GM19452 (cell line): ENCODE data around the gene FAM114A2.

Source experiments
- ATAC-seq: cut with Tn5 transposase; IDR thresholded peaks from one replicate; pipeline ENCODE4 v1.9.1; 2021; ENCODE audit not compliant: unreplicated experiment

The FAM114A2 gene

DNA sequence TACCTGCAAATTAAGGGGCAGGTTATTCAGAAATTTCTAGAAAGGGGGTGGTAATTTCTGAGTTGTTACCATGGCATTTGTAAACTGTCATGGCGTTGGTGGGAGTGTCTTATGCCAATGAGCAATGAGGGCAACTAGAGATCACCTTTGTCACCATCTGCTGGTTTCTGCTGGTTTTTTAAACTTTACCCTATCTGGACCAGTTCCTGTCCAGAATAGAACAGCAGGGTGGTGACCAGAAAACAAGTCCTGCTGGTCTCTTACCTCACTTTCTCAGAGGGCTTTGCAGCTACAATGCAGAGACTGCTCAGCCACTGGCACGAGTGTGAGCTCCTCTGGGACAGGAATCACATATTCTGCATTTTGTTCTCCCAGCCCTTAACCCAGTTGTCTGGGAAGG is 51.4 kb downstream of the FAM114A2 start:
- ATAC-seq = no peak

DNA sequence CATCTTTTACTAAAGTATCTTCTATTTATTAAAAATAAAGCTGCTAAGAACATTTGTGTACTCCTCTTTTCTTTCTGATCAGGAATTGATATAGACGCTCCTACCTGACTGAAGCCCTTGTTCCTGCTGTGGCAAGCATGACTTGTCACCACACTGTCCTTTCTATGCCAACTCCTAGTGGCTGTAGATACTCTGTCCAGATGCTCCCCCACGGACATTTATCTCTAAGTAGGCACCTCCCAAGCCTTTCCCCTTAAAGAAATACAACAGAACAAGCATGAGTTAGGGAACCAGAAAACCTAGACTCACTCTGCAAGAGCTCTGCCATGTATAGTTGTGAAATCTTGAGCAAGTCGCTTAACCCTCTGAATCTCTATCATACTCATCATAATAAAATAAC is 53.2 kb downstream of the FAM114A2 start:
- no peak for ATAC-seq

DNA sequence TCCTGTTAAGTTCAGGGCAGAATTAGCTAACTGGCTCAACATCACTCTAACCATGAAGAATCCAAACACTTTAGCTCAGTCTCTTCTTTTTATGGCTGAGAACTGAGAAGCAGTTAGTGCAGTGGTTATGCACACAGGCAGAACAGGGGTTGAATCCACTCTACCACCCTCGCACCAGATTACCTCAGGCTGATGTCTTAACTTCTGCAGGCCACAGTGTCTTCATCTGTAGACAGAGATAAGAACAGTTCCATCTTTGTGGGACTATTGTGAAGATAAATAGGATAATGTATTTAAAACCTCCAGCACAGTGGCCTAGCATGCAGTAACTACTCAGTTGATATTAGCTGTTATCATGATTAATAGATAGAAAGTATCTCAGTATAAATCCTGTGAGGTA is 54.8 kb downstream of the FAM114A2 start:
- no peak for ATAC-seq

DNA sequence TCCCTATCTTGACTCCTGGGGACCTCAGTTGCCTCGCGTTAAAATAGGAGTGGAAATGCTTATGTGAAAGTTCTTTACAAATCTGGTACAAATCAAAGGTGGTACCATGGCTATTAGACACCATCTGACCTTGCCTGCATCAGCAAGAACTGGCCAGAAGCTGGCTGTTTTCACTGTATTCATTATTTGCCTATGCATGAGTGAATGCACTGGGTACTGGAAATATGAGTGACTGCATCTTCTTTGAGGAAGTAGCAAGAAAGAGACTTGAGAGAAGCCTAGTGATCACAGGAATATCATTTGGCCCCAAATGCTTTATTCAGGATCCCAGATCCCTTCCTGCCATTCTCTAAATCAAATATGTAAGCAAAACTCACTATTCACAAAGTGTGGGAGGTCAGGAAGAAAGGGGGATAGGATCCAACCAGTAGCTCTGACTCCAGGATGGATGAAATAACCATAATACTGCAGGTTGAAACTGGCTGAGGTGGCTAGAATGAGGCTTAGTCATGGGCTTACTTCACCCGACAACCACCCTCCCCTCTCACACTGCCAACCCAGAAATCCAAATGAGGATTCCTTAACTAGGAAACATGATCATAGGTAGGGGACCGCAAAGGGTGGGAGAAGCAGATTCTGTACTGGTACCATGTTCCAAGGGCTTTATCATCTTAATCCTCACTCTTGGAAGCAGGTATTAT is 56.7 kb downstream of the FAM114A2 start:
- no peak for ATAC-seq

DNA sequence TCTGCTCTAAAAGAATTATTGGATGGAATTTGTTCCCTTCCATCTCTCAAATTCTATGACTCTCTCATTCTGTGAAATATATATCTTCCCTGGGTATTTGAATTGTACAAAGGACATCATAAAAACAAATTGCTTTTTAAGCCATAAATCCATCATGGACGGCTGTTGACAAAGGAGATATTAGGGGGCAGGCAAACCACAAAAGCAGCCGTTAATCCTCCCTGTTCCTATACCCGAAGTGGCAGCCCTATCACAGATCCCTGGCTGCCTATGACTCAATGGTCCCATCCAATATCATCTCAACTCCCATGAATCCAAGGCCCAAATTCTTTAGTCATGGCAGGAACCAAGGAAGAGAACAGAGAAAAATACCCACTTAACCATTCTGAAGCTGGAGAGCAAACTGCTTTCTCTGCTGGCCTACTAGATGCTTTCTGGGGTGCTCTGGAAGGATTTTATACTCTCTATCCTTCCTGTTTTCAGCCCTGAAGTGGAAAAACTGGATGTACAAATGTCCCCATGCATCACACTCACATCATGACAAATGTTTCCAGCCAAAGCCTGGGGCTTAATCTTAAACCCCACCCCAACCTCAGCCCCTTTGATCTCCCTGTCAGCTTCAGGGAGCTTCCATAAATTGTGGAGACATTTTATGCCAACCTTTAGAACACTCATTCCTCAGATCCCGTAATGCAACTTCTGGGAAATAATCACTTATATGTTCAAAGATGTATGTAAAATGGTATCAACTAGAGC is 59.5 kb downstream of the FAM114A2 start:
- ATAC-seq = no peak

DNA sequence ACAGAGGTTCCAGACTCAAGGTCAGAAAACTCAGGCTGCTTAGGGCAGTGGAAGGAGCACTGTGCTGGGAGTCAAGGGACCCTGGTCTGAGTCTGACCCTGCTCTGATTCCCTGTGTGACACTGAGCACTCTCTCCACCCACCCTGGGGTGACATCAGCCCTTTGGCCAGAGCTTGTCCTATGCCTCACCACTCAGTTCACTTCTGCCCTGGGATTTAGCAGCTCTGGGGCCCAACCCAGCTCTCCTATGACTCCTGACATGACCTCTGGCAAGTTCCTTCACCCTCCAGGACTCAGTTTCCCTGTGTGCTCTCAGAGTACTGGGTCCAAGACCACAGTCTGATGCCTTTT is 63.9 kb downstream of the FAM114A2 start:
- ATAC-seq = no peak

DNA sequence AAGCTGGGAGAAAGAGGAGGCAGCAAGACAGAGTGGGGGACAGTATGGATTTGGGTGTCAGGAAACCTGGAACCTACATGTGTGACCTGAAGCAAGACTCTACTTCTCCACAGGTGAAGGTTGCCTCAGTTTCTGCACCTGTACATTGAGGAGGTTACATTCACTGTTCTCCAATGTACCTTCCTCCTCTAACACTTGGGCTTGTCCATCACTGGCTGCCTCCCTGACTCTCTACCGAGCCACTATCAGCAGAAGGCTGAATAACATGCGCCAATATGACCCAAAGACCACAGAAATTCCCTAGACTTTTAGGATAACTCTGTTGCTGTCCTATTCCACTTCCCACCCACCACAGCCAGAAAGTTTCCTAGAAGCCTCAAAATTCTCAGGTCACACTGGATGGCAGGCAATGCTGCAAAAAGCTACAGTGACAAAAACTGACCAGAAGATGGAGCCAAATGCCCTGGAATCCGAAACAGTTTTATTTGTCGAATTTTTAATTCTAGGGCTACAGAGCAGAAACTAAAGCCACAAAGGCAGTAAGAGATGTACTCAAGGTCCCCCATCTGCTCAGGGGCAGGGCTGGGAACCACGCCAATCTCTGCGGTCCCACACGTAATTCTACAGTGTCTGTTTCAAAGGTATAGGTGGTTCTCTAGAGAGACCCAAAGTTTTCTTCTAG is 64.4 kb downstream of the FAM114A2 start:
- peak; percentile 66 for ATAC-seq

DNA sequence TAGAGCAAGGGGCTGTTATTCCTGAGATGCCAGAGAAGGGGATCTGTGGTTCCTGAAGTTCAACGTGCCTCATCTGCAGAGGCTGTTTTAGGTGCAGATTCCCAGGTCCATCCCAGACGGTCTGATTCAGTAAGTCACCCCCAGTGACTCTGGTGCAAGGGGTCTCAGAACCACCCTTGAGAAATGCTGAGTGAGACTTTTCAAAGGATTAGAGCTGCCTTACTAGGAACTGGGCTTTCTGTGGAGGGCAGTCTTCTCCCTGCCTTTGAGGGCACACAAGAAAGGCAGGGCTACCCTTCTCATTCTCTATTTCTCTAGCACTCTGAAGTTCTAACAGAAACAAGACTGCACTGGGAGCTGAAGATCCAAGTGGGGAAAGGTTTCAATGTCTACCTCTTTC is 66.5 kb downstream of the FAM114A2 start:
- no peak for ATAC-seq

DNA sequence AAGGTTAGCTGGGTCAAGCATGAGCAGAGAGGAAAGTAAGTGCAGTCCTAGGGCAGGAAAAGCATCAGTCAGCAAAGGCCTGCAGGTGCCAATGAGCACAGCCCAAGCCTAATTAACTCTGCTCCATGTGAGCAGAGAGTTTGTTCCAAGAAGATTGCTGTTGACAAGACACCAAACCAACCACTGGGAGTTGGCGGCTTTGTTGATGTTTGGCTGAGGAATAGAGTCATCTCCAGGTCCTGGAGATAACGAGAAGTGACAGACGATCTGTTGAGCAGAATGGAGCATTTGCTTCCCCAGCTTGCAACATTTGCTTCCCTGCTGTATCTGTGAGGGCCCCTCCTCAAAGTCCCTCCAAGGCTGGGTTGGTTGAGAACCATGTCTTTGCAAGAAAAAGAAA is 68.2 kb downstream of the FAM114A2 start:
- no peak for ATAC-seq

DNA sequence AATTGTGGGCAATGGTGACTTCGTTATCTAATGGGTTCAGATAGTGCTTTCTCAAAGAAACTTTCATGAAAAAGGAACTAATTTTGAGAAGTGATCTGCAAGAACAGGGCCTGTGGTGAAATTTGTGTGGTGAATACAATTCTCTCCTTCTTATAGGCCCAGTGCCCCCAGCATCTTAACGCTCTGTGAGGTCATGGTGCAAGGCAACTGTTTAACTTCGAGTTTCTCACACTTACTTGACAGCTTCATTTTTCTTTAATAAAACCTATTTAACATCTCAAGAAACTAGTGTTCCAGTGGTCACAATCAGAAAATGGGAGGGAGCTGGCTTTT is 69.2 kb downstream of the FAM114A2 start:
- no peak for ATAC-seq

DNA sequence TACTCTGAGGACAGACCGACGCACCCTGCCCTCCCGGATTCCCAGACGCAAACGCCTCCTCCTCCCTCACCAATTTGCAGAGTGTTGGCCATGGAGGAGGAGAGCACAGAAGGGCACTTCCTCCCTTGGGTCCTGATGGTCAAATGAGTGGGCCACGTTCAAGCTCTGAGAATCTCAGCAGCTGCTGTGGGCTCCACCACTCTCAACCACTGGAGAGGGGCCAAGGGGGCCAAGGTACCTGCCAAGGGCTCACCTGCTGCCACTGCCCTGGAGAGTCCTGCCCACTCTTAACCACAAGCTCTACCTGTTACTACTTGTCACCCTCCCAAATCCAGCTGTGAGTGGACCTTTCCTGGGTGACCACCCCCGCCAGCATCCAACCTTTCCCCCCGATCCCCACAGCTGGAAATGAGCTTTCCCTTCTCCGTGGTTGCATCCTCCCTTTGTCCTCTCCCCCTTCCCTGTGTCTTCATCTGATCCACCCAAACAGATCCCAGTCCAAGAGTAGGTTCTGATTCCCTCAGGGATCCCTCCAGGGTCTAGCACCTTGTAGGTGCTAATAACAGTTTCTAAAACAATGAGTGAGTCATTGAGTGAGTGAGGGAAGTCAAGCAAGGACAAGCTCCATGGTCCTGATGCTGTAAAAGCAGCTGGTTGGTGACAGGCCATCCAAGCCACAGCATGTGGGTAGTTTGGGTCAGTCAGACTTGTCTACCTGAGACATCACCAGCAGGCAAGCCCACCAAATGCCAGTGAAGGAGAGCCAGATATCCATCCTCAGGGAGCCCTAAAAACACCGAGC is 69.7 kb downstream of the FAM114A2 start:
- ATAC-seq = no peak

DNA sequence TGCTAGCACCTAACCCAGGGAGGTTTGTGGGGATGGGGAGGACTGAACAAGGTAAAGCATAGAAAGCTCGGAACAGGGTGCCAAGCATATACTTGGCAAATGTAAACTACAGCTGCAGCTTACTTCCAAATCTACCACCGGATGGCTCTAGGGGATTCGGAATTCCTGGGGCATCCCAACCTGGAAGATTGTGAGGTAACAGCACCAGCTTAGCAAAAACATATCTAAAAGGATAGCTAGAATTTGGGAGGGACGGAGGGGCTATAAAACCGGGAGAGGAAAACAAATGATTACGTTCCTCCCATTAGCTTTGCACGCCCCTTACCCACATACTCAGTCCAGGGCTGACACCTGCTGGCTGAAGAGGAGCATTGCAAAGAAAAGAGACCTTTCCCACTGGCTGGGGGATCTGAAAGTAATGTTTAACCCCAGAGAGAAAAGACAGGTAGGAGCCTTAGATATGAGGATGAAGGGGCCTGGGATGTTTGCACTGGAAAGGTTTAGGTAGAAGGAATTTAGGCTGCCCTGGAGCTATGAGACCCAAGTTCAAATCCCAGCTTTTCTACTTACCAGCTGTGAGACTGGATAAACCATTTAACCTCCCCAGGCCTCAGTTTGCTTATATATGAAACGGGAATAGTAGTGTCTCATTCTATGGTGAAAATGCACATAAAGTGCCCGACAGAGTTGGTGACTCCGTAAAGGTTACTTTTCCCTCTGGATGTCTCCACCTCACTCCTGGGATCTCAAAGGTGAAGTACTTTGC is 73.6 kb downstream of the FAM114A2 start:
- no peak for ATAC-seq

DNA sequence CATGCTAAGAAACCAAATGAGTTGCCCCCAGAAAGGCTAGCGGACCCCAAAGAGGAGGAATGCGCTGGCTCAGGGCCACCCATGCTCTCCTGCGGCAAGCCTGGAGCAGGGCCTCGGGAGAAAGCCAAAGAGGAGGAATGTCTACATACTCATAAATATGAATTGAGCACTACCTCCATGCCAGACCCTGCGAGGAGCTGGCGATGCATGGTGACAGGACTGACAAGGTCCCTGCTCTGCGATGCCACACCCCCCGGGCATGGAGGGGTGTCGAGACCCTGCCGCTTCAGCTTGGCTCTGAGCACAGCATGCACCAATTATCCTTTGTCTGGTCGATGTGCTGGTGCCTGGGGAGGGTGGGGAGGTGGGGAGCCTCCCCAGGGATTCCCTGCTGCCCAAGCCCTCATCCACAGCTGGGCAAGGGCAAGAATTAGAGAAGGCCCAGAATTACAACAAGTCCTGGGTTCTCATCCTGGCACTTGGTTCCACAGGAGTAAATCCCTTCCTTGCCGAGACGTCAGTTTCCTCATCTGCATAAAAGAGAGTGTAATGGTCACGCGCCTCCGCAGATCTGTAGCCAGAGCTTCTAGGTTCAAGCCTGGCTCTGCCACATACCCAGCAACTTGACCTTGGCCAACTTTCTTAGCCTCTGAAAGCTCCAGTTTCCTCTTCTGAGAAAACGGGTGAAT is 74.4 kb downstream of the FAM114A2 start:
- no peak for ATAC-seq

DNA sequence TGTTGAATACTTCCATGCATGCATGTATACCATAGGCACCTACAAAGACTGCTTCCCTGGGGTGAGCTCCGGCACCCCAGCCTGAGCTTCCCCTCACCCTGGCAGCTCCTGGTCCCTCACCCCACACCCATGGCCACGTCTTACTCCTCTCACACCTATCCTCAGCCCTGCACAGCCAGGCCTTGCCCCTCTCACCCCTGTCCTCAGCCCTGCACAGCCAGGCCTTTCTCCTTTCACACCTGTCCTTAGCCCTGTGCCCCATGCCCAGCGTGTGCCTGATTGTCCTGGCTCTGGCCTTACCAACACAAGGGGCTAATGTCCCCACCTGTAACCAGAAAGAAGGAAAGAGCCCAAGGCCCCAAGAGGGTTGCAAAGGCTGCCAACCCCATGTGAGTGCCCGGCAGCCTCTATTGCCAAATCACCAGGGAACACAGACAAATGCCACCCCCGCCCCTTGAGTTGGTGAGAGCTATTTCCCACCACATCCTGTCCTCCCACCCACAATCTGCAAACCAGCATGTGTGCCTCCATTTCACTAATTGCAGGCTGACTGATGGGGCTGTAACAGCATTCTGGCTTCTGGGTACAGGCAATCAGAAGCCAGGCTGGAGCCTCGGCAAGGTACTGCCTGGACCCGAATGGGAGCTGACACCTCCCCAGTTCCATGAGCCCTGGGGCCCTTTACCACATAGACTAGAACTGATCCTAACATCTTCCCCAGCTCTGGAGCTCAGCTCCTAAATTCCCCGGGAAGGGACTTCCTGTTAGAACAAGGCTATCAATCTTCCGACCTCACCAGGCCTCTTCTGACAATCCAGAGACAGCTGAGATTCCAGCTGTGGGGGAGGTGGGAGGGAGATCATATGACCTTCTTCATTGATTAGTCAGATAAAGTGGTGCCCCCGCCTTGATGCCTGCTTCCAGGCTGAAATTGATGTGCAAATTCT is 78.2 kb downstream of the FAM114A2 start:
- no peak for ATAC-seq

DNA sequence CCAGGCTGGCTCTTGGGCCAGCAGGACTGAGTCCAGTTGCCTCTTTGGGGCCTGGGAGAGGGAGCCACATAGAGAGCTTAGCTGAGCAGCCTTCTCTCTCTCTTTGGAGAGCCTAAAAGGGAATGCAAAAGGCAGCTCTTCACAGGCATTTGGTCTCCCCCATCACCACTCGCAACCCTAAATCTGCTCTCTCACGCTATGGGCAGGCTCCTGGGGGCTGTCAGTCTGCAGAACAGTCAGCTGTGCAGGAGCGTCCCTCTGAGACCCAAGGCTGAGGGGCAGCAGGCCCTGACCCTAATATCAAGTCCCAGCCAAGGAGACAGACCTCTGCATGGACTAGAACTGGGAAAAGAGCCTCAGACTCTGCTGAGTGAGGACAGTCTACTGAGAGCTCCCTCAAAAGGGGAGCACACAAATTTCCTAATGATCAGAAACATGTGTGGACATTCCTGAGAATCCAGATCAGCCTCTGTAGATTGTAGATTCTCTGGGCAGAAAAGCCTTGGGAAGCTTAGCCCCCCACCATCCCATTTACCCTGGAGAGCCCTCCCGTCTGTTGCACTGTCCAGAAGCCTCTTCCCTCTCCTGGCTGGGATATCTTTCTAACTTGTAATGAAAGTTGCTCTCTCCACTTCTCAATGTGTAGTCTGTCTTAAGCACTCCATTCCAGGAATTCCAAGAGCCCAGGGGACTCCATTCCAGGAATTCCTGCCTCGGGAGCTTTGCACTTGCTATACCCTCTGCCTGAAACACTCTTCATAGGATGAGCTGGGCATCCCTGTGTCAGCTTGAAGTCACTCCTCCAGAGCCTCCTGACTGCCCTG is 79.4 kb downstream of the FAM114A2 start:
- ATAC-seq = no peak

DNA sequence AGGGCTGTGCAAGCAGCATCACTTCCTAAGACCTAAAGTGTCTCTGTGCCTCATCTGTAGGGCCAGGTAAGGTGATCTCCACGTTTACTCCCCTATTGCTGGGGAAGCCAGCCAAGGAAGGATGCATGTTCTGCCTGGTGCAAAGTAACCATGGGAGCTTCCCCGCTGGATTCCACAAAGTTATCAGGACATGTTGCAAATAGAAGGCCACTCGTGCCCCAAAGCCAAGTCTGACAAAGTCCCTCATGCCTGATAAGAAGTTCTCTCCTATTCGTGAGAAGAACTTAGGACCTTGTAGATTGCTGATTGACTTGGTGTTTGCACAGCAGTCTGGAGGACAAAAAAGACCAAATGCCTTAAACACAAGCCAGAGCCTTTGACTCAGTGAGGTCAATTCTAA is 81.5 kb downstream of the FAM114A2 start:
- ATAC-seq = no peak

DNA sequence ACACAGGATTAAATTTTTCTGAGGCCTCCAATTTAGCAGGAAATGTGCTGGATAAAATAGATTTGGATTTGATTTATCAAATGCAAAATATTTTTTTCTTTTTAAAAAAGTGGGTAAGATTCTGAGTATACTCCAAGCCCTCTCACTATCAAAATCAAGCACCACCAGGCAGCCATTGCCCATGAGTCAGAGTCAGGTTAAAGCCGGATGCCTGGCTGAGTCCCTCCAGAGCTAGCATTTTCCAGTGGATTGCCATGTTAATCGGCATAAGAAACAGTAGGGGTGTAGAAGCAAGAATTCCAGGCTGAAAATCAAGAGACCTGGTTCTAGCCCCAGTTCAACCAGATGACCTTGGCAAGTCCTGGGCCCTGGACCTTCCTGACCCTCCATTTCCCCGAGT is 85.3 kb downstream of the FAM114A2 start:
- ATAC-seq = no peak

DNA sequence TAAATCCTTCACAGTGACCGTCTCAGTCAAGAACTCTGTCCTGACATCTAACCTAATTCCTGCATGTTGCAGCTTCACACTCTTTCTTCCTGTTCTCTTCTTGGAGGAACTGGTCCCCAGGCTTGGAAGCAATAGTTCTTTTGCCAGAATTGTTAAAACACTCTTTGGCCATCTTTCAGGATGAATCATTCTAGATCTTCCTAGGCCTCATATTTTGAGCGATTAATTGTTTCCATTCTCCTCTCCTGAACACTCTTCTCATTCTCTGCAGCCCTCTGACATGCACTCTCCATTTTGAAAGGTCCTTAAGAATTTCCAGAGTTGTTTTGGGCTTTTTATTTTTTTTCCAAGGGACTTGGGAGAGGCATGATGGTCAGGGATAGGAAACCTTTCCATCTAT is 85.8 kb downstream of the FAM114A2 start:
- ATAC-seq = no peak
